ENCODE data around the gene MPC2.
A peak's percentile ranks its signal among the peaks of the same experiment; 100 is the strongest.

The MPC2 gene

DNA sequence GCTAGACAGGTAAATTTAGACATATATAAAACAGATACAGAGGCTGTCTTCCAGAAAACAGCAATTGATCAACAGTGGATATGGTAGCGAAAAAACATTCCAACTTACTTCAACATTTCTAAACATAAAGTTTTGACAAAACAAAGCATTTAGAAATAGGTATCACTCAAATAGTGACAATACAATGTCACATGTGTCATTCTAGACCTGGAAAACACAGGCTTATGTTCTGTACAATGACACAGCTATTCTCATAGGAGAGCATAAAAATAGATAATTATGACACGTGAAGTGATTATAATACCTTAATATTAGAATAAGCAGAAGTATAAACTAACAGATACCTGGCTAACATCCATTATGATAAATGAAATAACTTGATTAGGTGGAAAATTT is 8.4 kb downstream of the MPC2 start:
- TF ChIP-seq EZH2 (IDR thresholded peaks at IDR 0.05) (no peak), FOXP2 (optimal IDR thresholded peaks at IDR 0.05; ENCODE audit: control extremely low read depth, extremely low read length, insufficient read depth) (no peak), POLR2AphosphoS5 (IDR thresholded peaks at IDR 0.05; ENCODE audit: borderline replicate concordance, low read depth, low read length) (no peak)
- Histone ChIP-seq H3K9me3 (ENCODE audit: low read depth, low read length) (no peaks in the 10 kb centered on the region), H3K36me3 (ENCODE audit: insufficient read depth, low read length) (no peaks in the 10 kb centered on the region), H3K27ac (no peak overlapping the region), H3K9ac (ENCODE audit: insufficient read length) (no peak overlapping the region), H3K4me3 (no peak overlapping the region)
- DNase-seq (ENCODE audit: low read depth, low spot score) = no peak

- H3K27ac ChIP-seq = no peak overlapping the region
- H3K36me3 ChIP-seq (ENCODE audit: insufficient read depth, low read length) = no peaks in the 10 kb centered on the region
- H3K9me3 ChIP-seq (ENCODE audit: low read depth, low read length) = no peaks in the 10 kb centered on the region
- no peak overlapping the region for H3K4me3 ChIP-seq
- DNase-seq (ENCODE audit: low read depth, low spot score) = no peak
- no peak overlapping the region for H3K9ac ChIP-seq (ENCODE audit: insufficient read length)
- no peak for TF ChIP-seq FOXP2 (optimal IDR thresholded peaks at IDR 0.05; ENCODE audit: control extremely low read depth, extremely low read length, insufficient read depth)
- no peak for TF ChIP-seq EZH2 (IDR thresholded peaks at IDR 0.05)
- TF ChIP-seq POLR2AphosphoS5 (IDR thresholded peaks at IDR 0.05; ENCODE audit: borderline replicate concordance, low read depth, low read length) = no peak
Observed at GRCh38 chr1:167927046-167927754, 9.7 kb downstream of the MPC2 start.

- H3K9me3 ChIP-seq (ENCODE audit: low read depth, low read length) = no peaks in the 10 kb centered on the region
- no peak overlapping the region for H3K4me3 ChIP-seq
- H3K9ac ChIP-seq (ENCODE audit: insufficient read length) = peak overlapping the region; percentile 29
- H3K36me3 ChIP-seq (ENCODE audit: insufficient read depth, low read length) = no peaks in the 10 kb centered on the region
- no peak for TF ChIP-seq FOXP2 (optimal IDR thresholded peaks at IDR 0.05; ENCODE audit: control extremely low read depth, extremely low read length, insufficient read depth)
- no peak for TF ChIP-seq EZH2 (IDR thresholded peaks at IDR 0.05)
- TF ChIP-seq POLR2AphosphoS5 (IDR thresholded peaks at IDR 0.05; ENCODE audit: borderline replicate concordance, low read depth, low read length) = no peak
- no peak for DNase-seq (ENCODE audit: low read depth, low spot score)
- peak overlapping the region; percentile 47; the same call in 1 of the 2 replicates for H3K27ac ChIP-seq
Observed at GRCh38 chr1:167926486-167926997, 10.3 kb downstream of the MPC2 start.

DNA sequence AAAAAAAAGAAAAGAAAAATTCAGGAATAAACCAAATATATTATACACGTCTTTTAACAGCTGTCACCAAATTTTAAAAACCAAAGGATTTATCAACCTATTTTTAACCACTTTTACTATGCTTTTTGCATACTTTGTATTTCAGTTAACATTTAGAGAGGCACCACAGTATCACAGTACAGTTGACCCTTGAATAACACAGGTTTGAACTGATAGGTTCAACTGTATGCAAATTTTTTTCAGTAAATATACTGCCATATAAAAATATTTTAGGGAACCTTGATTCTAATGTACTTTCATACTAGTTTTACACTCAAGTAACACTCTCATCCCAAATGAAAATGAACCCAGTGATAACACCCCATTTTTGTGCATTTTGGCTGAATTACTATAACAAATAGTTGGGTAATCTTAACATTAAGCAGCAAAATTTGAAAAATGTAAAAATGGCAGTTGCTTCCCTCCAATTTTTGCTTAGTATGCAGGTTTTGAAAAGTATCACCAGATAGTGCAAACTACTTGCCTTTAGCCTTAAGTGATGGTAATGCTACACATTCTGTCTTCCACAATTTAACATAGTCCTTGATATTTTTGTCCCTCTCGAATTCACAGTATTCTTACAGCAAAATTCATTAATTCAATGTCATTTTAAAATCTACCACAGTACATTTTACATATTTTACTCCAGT is 12.2 kb downstream of the MPC2 start:
- Histone ChIP-seq H3K9me3 (ENCODE audit: low read depth, low read length) (no peaks in the 10 kb centered on the region), H3K27ac (no peak overlapping the region), H3K9ac (ENCODE audit: insufficient read length) (no peak overlapping the region), H3K36me3 (ENCODE audit: insufficient read depth, low read length) (no peaks in the 10 kb centered on the region), H3K4me3 (no peak overlapping the region)
- no peak for TF ChIP-seq EZH2 (IDR thresholded peaks at IDR 0.05)
- TF ChIP-seq FOXP2 (optimal IDR thresholded peaks at IDR 0.05; ENCODE audit: control extremely low read depth, extremely low read length, insufficient read depth) = no peak
- no peak for TF ChIP-seq POLR2AphosphoS5 (IDR thresholded peaks at IDR 0.05; ENCODE audit: borderline replicate concordance, low read depth, low read length)
- no peak for DNase-seq (ENCODE audit: low read depth, low spot score)

GRCh38 chr1:167924102-167924501 is 12.8 kb downstream of the MPC2 start:
- Histone ChIP-seq H3K27ac (no peak overlapping the region), H3K4me3 (no peak overlapping the region), H3K36me3 (ENCODE audit: insufficient read depth, low read length) (no peaks in the 10 kb centered on the region), H3K9ac (ENCODE audit: insufficient read length) (no peak overlapping the region), H3K9me3 (ENCODE audit: low read depth, low read length) (no peaks in the 10 kb centered on the region)
- TF ChIP-seq FOXP2 (optimal IDR thresholded peaks at IDR 0.05; ENCODE audit: control extremely low read depth, extremely low read length, insufficient read depth) (no peak), EZH2 (IDR thresholded peaks at IDR 0.05) (no peak), POLR2AphosphoS5 (IDR thresholded peaks at IDR 0.05; ENCODE audit: borderline replicate concordance, low read depth, low read length) (no peak)
- no peak for DNase-seq (ENCODE audit: low read depth, low spot score)

DNA sequence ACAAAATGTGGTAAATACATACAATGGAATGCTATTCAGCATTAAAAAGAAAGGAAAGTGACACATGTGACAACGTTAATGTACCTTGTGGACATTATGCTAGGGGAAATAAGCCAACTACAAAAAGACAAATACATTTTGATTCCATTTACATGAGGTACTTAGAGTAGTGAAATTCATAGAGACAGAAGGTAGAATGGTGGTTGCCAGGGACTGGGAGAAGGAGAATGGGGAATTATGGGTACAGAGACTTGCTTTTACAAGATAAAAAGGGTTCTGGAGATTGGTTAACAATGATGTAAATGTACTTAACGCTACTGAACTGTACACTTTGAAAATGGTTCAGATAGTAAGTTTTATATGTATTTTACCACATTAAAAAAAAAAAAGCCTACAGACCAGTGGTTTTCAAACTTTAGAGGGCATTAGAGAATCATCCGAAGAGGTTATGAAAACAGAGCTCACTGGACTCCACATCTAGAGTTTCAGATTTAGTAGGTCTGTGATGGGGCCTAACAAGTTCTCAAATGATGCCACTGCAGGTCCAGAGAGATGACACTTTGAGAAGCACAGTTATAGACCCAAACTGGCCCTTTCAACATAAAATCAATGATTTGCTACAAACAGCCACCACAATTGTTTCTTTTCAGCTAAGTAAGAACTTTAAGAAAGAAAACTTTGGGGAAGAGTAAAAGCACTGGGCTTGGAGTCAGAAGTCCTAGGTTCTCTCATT is 13.4 kb downstream of the MPC2 start:
- TF ChIP-seq POLR2AphosphoS5 (IDR thresholded peaks at IDR 0.05; ENCODE audit: borderline replicate concordance, low read depth, low read length) (no peak), FOXP2 (optimal IDR thresholded peaks at IDR 0.05; ENCODE audit: control extremely low read depth, extremely low read length, insufficient read depth) (no peak), EZH2 (IDR thresholded peaks at IDR 0.05) (no peak)
- DNase-seq (ENCODE audit: low read depth, low spot score) = no peak
- no peak overlapping the region for H3K27ac ChIP-seq
- no peak overlapping the region for H3K4me3 ChIP-seq
- H3K36me3 ChIP-seq (ENCODE audit: insufficient read depth, low read length) = no peaks in the 10 kb centered on the region
- H3K9ac ChIP-seq (ENCODE audit: insufficient read length) = no peak overlapping the region
- H3K9me3 ChIP-seq (ENCODE audit: low read depth, low read length) = no peaks in the 10 kb centered on the region

GRCh38 chr1:167922611-167923074 is 14.2 kb downstream of the MPC2 start:
- H3K27ac ChIP-seq = no peak overlapping the region
- H3K9ac ChIP-seq (ENCODE audit: insufficient read length) = no peak overlapping the region
- no peak for DNase-seq (ENCODE audit: low read depth, low spot score)
- H3K9me3 ChIP-seq (ENCODE audit: low read depth, low read length) = no peaks in the 10 kb centered on the region
- TF ChIP-seq EZH2 (IDR thresholded peaks at IDR 0.05) (no peak), FOXP2 (optimal IDR thresholded peaks at IDR 0.05; ENCODE audit: control extremely low read depth, extremely low read length, insufficient read depth) (no peak), POLR2AphosphoS5 (IDR thresholded peaks at IDR 0.05; ENCODE audit: borderline replicate concordance, low read depth, low read length) (no peak)
- H3K4me3 ChIP-seq = no peak overlapping the region
- no peaks in the 10 kb centered on the region for H3K36me3 ChIP-seq (ENCODE audit: insufficient read depth, low read length)

DNA sequence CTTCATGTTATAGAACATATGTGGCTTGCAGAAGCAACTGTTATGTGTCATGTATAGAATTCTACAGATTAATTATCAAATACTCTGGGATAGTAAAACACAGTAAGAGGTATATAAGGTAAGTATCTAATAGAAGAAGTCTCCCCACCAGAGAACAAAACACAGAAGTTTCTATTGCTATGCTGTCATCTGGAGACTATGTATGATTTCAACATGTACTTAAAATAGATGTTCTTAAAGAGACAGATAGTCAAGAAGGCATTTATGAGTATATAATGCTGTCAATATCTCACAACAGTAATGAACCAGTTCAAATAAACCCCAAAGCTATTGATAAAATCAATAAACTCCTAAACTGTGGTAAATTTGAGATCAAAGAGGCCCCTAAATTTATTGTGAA is 14.8 kb downstream of the MPC2 start:
- no peak overlapping the region for H3K9ac ChIP-seq (ENCODE audit: insufficient read length)
- no peaks in the 10 kb centered on the region; the same call in 1 of the 2 replicates for H3K36me3 ChIP-seq (ENCODE audit: insufficient read depth, low read length)
- TF ChIP-seq EZH2 (IDR thresholded peaks at IDR 0.05) (no peak), POLR2AphosphoS5 (IDR thresholded peaks at IDR 0.05; ENCODE audit: borderline replicate concordance, low read depth, low read length) (no peak), FOXP2 (optimal IDR thresholded peaks at IDR 0.05; ENCODE audit: control extremely low read depth, extremely low read length, insufficient read depth) (no peak)
- no peak overlapping the region for H3K4me3 ChIP-seq
- DNase-seq (ENCODE audit: low read depth, low spot score) = no peak
- H3K9me3 ChIP-seq (ENCODE audit: low read depth, low read length) = no peaks in the 10 kb centered on the region
- no peak overlapping the region for H3K27ac ChIP-seq
